ENCODE results near the gene PI4KA. TPM values are rescaled to one million over a fixed set of nuclear protein-coding genes. Genes with fewer than 3 reads are reported as not detected.

PI4KA gene
- polyA plus RNA-seq, 1 donor = 34.2 TPM

DNA sequence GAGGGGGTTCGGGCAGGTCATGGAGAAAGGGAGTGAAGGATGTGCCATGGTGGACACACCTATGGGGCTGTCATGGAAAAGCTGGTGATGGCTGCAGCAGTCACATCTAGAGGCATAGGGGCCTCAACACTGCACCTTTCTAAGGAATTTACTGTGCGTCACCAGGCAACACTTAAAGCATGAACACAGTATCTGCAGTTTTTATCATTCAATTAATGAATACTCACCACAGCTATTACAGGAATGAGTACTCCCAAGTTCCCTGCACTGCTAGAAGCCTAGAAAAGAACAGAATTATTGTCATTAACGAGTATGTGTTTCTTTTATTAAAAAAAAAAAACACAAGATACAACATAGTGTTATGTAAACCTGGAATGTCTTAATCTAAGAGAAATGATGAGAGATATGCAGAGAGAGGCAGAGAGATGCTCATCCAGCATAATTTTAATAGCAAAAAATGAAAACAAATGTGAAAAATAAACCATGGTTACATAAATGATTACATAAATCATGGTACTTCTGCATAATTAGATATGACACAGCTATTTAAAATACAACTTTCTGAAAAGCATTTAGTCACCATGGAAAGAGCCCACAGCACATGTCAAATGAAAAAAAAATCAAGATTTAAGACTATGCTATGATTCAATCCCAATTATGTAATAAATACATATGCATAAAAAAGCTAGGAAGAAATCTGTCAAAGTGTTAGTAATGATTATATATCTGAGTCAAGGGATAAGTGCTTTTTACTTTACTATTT is 65.5 kb downstream of the PI4KA start:
- DNase-seq = no peak

- DNase-seq = no peak
Observed at GRCh38 chr22:20792221-20792965, 66.2 kb downstream of the PI4KA start.

DNA sequence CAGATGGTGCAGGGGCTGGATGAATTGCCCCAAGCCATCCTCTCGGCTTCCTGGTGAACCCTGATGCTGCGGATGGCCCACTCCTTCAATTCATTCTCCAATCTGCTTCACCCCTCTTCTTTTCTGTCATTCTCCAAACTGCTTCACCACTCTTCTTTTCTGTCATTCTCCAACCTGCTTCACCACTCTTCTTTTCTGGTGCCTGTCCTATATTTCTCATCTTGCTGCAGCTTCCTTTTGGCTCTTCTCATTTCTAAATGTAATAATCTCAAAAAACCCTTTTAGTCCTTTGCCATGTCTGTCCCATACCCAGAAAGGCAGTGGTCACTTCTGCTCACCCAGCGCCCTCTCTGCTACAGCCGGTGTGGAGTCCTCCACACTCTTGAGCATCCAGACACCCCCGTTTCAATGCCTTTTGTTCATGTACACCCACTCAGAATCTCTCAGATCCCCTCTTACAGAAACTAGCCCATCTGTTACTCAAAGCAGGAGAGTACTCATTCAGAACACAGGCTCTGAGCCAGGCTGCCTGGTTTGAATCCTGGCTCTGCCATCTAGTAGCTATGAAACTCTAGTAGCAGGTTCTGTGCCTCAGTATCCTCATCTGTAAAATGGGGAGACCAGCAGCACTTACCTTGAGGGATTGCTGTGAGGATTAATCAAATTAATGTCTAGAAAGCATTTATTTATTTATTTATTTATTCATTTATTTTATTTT is 69.8 kb downstream of the PI4KA start:
- no peak for DNase-seq

DNA sequence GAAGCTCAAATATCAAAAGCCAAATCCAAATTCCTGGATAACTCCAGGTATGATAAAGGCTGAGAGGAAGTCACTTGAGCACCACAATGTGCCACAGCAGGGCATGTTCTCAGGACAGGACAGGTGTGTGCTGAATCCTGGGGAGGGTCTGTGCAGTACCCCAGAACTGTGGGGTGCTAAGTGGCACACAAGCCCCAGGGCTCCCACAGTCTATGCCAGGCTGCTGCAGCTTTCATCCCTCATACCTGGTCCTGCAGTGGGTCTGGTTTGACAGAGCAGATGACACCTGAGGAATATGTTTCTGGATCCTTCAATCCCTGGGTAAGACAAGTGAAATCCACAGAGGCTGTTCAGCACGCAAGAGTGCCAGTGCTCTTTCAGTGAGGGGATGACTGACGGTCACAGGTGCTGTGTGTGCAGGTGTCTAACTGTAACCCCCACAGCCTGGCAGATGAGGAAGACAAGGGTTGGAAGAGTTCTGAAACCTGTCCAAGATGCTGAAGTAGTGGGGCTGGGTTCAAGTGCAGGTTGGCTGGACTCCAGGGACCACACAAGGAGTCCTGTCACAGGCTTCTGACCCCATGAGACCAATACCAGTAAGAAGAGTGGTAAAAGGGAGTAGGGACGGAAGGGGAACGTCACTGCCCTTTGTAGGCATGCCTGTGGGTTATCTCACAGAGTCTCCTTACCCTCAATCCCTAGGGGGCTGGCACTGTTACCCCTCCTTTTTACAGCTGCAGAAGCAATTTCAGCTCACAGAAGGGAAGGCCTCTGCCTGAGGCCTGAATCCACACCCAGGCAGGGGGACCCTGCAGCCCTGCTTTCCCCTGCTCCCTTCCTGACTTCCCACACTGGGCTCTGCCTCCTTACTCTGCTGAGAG is 70.6 kb downstream of the PI4KA start:
- DNase-seq = no peak

DNA sequence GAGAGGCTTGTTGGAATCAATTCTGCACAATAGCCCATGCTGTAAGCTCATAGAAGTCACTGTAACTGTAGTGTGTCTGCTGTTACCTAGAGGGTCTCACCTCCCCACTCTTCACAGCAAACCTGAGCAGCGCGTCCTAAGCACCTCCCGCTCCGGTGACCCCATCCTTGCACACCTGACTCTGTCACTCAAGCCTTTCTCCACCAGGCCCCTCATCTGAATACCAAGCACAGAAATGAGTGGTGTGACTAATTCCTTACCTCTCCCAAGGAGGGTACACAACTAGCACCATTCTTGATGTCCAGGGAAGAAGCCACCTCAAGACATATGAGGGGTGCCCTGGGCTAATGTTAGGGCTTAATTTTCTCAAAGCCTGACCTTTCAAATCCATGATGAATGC is 71.4 kb downstream of the PI4KA start:
- DNase-seq = no peak

DNA sequence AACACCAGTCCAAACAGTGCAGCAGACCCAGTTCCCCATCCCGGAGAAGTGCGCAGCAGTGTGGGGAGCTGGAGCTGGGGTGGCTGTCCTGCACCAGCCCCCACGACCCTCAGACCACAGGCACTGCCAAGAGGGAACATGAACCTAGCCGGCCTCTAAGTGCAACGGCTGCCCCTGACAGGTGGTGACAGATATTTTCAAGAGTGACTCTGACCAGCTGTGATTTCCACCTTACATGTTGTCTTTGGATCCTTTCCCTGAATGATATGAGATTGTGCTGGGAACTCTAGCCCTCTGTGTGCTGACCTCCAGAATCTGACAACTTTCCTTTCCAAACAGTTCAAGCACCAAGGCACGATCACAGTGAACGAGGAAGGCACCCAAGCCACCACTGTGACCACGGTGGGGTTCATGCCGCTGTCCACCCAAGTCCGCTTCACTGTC is 72.1 kb downstream of the PI4KA start:
- no peak for DNase-seq

DNA sequence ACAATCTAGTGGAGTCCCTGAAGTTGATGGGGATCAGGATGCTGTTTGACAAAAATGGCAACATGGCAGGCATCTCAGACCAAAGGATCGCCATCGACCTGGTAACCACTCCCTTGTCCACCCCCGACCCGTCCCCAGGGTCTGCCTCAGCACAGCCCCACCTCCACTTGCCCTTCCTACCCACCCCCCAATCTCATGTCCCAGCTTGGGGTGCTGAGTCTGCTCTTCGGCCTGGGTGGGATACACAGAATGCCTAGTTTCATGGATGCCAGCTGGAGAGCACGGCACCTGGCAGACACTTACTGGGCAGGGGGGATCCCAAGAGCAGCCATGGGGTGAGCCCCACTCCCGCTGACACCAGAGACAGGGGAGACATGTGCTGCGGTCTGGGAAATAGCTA is 72.6 kb downstream of the PI4KA start:
- DNase-seq = no peak

DNA sequence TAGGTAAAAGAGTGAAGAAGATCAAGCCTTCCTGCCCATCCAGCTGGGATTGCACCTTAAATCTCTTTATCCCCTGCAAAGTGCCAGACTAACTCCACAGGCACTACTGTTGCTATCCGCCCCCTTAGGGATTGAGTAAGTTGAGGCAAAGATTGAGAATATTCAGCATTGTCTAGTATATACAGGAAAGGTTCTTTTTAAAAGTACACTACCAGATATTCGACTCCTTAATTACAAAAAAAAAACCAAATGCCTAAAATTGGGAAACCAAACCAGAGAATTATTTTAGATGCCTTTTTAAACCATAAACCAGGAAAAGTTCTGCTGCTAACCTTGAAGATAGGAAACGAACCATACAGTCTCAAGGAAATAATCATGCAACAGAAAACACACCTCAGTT is 73.2 kb downstream of the PI4KA start:
- no peak for DNase-seq

- DNase-seq = peak; percentile 12
Observed at GRCh38 chr22:20783844-20784723, 74.5 kb downstream of the PI4KA start.

GRCh38 chr22:20783300-20783673 is 75.3 kb downstream of the PI4KA start:
- DNase-seq = no peak

GRCh38 chr22:20782596-20783299 is 75.9 kb downstream of the PI4KA start:
- DNase-seq = no peak

GRCh38 chr22:20782083-20782482 is 76.5 kb downstream of the PI4KA start:
- no peak for DNase-seq

DNA sequence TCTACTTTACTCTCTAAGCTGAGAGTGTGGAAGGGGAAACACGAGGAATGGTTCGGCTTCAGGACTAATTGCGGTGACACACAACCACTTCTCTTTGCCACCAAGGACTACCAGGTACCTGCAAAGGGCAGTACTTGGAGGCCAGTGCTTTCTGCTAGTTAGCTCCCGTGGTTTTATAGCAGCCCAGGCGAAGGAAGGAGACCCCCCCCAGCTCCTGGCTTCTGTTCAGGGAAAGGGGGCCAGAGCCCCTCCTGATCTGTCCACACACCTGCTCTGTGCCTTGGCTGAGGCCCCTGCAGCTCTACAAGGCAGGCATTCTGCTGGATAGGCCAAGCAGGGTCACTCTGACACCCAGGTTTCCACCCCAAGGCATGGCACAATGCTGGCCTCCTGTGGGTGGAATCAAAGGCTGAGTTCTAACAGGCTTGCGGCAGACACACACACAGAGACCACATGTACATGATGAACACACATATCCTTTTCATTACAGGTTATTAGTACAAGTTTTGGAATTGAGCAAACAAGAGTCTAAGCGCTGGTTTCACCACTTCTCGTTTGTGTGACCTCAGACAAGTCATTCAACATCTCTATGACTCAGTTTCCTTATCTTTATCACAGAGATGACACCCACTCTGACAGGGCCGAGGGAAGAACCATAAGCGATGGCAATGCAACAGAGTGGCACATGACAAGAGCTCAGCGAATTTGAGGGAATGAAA is 77.2 kb downstream of the PI4KA start:
- no peak for DNase-seq

DNA sequence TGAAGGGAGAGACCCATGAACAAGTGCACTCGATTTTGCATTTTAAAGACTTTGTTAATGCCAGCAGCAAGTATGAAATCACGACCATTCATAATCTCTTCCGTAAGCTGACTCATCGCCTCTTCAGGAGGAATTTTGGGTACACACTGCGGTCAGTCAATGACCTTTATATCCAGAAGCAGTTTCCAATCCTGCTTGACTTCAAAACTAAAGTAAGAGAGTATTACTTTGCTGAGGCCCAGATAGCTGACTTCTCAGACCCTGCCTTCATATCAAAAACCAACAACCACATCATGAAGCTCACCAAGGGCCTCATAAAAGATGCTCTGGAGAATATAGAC is 78.8 kb downstream of the PI4KA start:
- DNase-seq = no peak

DNA sequence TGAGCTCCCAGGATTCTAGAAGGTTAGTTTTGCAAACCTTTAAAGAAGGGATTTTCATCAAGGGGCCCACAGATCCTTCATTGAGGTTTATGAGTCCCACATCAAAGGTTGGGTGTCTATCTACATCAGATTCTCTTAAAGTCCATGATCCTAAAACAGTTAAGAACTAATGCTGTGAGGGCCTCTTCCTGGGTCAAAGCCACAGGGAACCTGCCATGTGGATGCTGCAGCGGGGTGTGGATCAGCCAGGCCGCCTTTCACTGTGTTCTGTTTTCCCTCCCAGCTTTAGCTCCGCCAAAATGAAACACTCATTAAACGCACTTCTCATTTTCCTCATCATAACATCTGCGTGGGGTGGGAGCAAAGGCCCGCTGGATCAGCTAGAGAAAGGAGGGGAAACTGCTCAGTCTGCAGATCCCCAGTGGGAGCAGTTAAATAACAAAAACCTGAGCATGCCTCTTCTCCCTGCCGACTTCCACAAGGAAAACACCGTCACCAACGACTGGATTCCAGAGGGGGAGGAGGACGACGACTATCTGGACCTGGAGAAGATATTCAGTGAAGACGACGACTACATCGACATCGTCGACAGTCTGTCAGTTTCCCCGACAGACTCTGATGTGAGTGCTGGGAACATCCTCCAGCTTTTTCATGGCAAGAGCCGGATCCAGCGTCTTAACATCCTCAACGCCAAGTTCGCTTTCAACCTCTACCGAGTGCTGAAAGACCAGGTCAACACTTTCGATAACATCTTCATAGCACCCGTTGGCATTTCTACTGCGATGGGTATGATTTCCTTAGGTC is 79.4 kb downstream of the PI4KA start:
- DNase-seq = no peak

- no peak for DNase-seq
Observed at GRCh38 chr22:20777420-20778177, 81.0 kb downstream of the PI4KA start.

DNA sequence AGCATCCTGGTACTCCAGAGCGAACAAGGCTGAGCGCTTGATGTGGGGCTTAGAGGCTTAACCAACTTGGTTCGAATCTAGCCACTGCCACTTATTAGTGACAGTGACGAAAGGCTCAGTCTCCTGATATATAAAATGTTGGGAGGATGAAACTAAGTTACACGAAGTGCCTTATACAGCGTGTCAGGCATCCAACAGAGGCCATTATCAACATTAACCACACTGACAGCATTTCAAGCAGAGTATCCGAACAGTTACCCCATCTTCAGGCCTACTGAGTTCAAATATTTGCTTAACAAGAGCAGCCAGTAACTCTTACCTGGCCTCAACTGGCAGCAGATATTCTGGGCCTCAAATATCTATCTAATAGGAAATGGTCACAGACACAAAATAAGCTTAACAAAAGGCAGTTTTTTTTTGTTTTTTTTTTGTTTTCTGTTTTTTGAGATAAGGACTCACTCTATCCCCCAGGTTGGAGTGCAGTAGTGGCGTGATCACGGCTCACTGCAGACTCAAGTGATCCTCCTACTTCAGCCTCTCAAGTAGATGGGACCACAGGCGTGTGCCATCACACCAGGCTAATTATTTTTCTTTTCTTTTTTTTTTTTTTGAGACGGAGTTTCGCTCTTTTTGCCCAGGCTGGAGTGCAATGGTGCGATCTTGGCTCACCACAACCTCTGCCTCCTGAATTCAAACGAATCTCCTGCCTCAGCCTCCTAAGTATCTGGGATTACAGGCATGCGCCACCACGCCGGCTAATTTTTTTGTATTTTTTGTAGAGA is 81.8 kb downstream of the PI4KA start:
- no peak for DNase-seq

All from hindlimb muscle (tissue), 1 donor.